ENCODE results near the gene MIER2.

- TF ChIP-seq POLR2A (IDR thresholded peaks at IDR 0.05) (no peak), CTCF (IDR thresholded peaks at IDR 0.05) (no peak), EP300 (IDR thresholded peaks at IDR 0.05) (no peak), POLR2AphosphoS5 (IDR thresholded peaks at IDR 0.05) (no peak)
These were observed 63.3 kb downstream of the MIER2 start for GRCh38 chr19:281156-281853.

Measured in stomach (tissue), 4 donors.